ENCODE data around the gene HPCAL1. TPM values are rescaled to one million over a fixed set of nuclear protein-coding genes. Genes with fewer than 3 reads are reported as not detected.

The HPCAL1 gene
- total and polyA plus RNA-seq, 2 donors = 10.0 to 36.3 TPM

- H3K36me3 ChIP-seq (ENCODE audit: insufficient read depth) = no peaks in the 10 kb centered on the region
- 71% methylated on average over 9 of the region's 9 CpGs for WGBS
These were observed 73.0 kb downstream of the HPCAL1 start for GRCh38 chr2:10375570-10376281.

GRCh38 chr2:10377052-10377746, 74.5 kb downstream of the HPCAL1 start:
- no peak overlapping the region for H3K27ac ChIP-seq (ENCODE audit: low read depth)
- H3K36me3 ChIP-seq (ENCODE audit: insufficient read depth) = no peaks in the 10 kb centered on the region
- H3K4me3 ChIP-seq (ENCODE audit: low read depth, low read length) = no peak overlapping the region
- no peak for DNase-seq (ENCODE audit: extremely low spot score)
- WGBS = 93% methylated on average over 21 of the region's 21 CpGs
- H3K4me1 ChIP-seq (ENCODE audit: insufficient read depth) = no peaks in the 10 kb centered on the region

More at GRCh38 chr2:10375570-10376281, 73.0 kb downstream of the HPCAL1 start:
- H3K27ac ChIP-seq (ENCODE audit: low read depth) = no peak overlapping the region
- no peak for DNase-seq (ENCODE audit: extremely low spot score)
- H3K4me3 ChIP-seq (ENCODE audit: low read depth, low read length) = no peak overlapping the region
- H3K4me1 ChIP-seq (ENCODE audit: insufficient read depth) = no peaks in the 10 kb centered on the region

GRCh38 chr2:10377747-10378085, 75.0 kb downstream of the HPCAL1 start:
- WGBS = 92% methylated on average over 12 of the region's 12 CpGs
- H3K4me3 ChIP-seq (ENCODE audit: low read depth, low read length) = no peak overlapping the region
- H3K27ac ChIP-seq (ENCODE audit: low read depth) = no peak overlapping the region
- no peaks in the 10 kb centered on the region for H3K4me1 ChIP-seq (ENCODE audit: insufficient read depth)
- no peak for DNase-seq (ENCODE audit: extremely low spot score)
- no peaks in the 10 kb centered on the region for H3K36me3 ChIP-seq (ENCODE audit: insufficient read depth)

- Histone ChIP-seq H3K4me3 (ENCODE audit: low read depth, low read length) (no peak overlapping the region), H3K4me1 (ENCODE audit: insufficient read depth) (no peaks in the 10 kb centered on the region), H3K36me3 (ENCODE audit: insufficient read depth) (no peaks in the 10 kb centered on the region), H3K27ac (ENCODE audit: low read depth) (no peak overlapping the region)
- WGBS = 79% methylated on average over 7 of the region's 7 CpGs
- no peak for DNase-seq (ENCODE audit: extremely low spot score)
These were observed 75.5 kb downstream of the HPCAL1 start for GRCh38 chr2:10378189-10378588.

GRCh38 chr2:10380048-10380926, 77.6 kb downstream of the HPCAL1 start:
- no peaks in the 10 kb centered on the region for H3K4me1 ChIP-seq (ENCODE audit: insufficient read depth)
- no peak overlapping the region for H3K4me3 ChIP-seq (ENCODE audit: low read depth, low read length)
- no peaks in the 10 kb centered on the region for H3K36me3 ChIP-seq (ENCODE audit: insufficient read depth)
- no peak for DNase-seq (ENCODE audit: extremely low spot score)
- H3K27ac ChIP-seq (ENCODE audit: low read depth) = no peak overlapping the region
- 86% methylated on average over 9 of the region's 9 CpGs for WGBS

- no peak overlapping the region for H3K4me3 ChIP-seq (ENCODE audit: low read depth, low read length)
- no peaks in the 10 kb centered on the region for H3K36me3 ChIP-seq (ENCODE audit: insufficient read depth)
- 72% methylated on average over 3 of the region's 3 CpGs for WGBS
- no peak overlapping the region for H3K27ac ChIP-seq (ENCODE audit: low read depth)
- no peak for DNase-seq (ENCODE audit: extremely low spot score)
- H3K4me1 ChIP-seq (ENCODE audit: insufficient read depth) = no peaks in the 10 kb centered on the region
These were observed 79.3 kb downstream of the HPCAL1 start for GRCh38 chr2:10381997-10382353.

GRCh38 chr2:10382354-10383061, 79.8 kb downstream of the HPCAL1 start:
- no peak overlapping the region for H3K4me3 ChIP-seq (ENCODE audit: low read depth, low read length)

GRCh38 chr2:10383960-10384734, 81.4 kb downstream of the HPCAL1 start:
- no peak for DNase-seq (ENCODE audit: extremely low spot score)
- H3K27ac ChIP-seq (ENCODE audit: low read depth) = no peak overlapping the region
- 66% methylated on average over 8 of the region's 8 CpGs for WGBS
- no peaks in the 10 kb centered on the region for H3K4me1 ChIP-seq (ENCODE audit: insufficient read depth)
- H3K36me3 ChIP-seq (ENCODE audit: insufficient read depth) = no peaks in the 10 kb centered on the region
- H3K4me3 ChIP-seq (ENCODE audit: low read depth, low read length) = no peak overlapping the region

More at GRCh38 chr2:10382354-10383061, 79.8 kb downstream of the HPCAL1 start:
- no peak for DNase-seq (ENCODE audit: extremely low spot score)
- WGBS = 35% methylated on average over 18 of the region's 18 CpGs
- Histone ChIP-seq H3K36me3 (ENCODE audit: insufficient read depth) (no peaks in the 10 kb centered on the region), H3K4me1 (ENCODE audit: insufficient read depth) (no peaks in the 10 kb centered on the region), H3K27ac (ENCODE audit: low read depth) (no peak overlapping the region)

GRCh38 chr2:10385501-10385900, 82.8 kb downstream of the HPCAL1 start:
- WGBS = 90% methylated on average over 17 of the region's 17 CpGs
- Histone ChIP-seq H3K36me3 (ENCODE audit: insufficient read depth) (no peaks in the 10 kb centered on the region), H3K4me3 (ENCODE audit: low read depth, low read length) (no peak overlapping the region), H3K4me1 (ENCODE audit: insufficient read depth) (no peaks in the 10 kb centered on the region), H3K27ac (ENCODE audit: low read depth) (no peak overlapping the region)
- no peak for DNase-seq (ENCODE audit: extremely low spot score)

GRCh38 chr2:10385933-10386773, 83.4 kb downstream of the HPCAL1 start:
- Histone ChIP-seq H3K36me3 (ENCODE audit: insufficient read depth) (no peaks in the 10 kb centered on the region), H3K4me1 (ENCODE audit: insufficient read depth) (no peaks in the 10 kb centered on the region), H3K4me3 (ENCODE audit: low read depth, low read length) (no peak overlapping the region), H3K27ac (ENCODE audit: low read depth) (no peak overlapping the region)
- no peak for DNase-seq (ENCODE audit: extremely low spot score)
- 86% methylated on average over 11 of the region's 11 CpGs for WGBS

- 87% methylated on average over 14 of the region's 14 CpGs for WGBS
- Histone ChIP-seq H3K36me3 (ENCODE audit: insufficient read depth) (no peaks in the 10 kb centered on the region), H3K4me1 (ENCODE audit: insufficient read depth) (no peaks in the 10 kb centered on the region)
These were observed 84.3 kb downstream of the HPCAL1 start for GRCh38 chr2:10387033-10387432.

GRCh38 chr2:10388954-10389560, 86.4 kb downstream of the HPCAL1 start:
- DNase-seq (ENCODE audit: extremely low spot score) = no peak
- Histone ChIP-seq H3K4me3 (ENCODE audit: low read depth, low read length) (no peak overlapping the region), H3K27ac (ENCODE audit: low read depth) (no peak overlapping the region), H3K36me3 (ENCODE audit: insufficient read depth) (no peaks in the 10 kb centered on the region), H3K4me1 (ENCODE audit: insufficient read depth) (no peaks in the 10 kb centered on the region)
- WGBS = 95% methylated on average over 12 of the region's 12 CpGs

More at GRCh38 chr2:10387033-10387432, 84.3 kb downstream of the HPCAL1 start:
- H3K4me3 ChIP-seq (ENCODE audit: low read depth, low read length) = no peak overlapping the region
- no peak overlapping the region for H3K27ac ChIP-seq (ENCODE audit: low read depth)
- DNase-seq (ENCODE audit: extremely low spot score) = no peak
